ENCODE measurements around the gene ADARB2. TPM values are rescaled to one million over a fixed set of nuclear protein-coding genes. Genes with fewer than 3 reads are reported as not detected.

ADARB2 gene
- total and polyA plus RNA-seq, 4 donors, result 0.22 to 1.3 (median 0.55) TPM

DNA sequence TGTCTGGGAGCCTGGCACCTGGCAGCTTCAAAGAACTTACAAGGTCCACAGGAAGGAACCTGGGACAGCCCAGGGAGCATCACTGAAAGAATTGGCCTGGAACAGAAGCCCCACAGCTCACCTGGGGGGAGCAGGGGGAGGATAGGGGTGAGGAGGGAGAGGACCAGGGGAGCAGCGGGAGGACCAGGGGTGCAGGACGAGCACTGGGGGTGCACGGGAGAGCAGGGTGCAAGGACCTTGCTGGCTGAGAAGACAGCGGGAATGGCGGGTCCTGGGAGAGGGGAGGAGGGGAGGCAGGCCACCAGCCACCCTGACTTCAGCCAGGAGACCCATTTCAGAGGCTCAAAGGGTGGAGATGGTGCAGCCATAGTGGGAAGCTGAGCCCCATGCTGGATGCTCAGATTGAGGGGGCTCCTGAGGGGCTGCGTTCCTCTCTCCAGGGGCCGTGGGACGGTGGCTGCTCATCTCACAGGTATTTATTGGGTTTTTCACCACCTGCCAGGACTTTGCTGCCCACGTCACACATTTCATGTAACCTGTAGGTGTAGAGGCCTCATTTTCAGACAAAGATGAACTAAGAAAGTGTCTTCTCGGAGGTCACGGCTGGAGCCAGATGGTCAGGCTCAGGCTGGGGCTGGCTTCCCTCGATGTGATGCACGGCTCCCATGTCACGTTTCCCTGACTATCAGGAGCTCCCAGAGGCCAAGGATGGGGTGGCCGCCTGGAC is 571.1 kb downstream of the ADARB2 start:
- whole genome bisulfite sequencing, 2 donors, result 89 to 90% methylated on average over 15 of the region's 15 CpGs
- Histone ChIP-seq H3K36me3 (ENCODE audit: control insufficient read depth in 4 of 4, insufficient read depth in 4 of 4, low read length in 4 of 4) (no peaks in the 10 kb centered on the region), H3K9ac (ENCODE audit: insufficient read depth in 1 of 2, low read length in 2 of 2) (no peak overlapping the region), H3K27ac (ENCODE audit: low read depth in 1 of 2, low read length in 1 of 2) (no peak overlapping the region), H3K9me3 (ENCODE audit: control insufficient read depth in 4 of 4, insufficient read depth in 3 of 4, low read length in 3 of 4) (peaks cover 0 to 1% (median 0%) of the 10 kb centered on the region in 4 donors), H3K27me3 (ENCODE audit: control insufficient read depth in 3 of 3, insufficient read depth in 3 of 3, low read length in 2 of 3) (peaks cover 0 to 3% (median 0%) of the 10 kb centered on the region in 3 donors), H3K4me3 (no peak overlapping the region), H3K4me1 (ENCODE audit: control insufficient read depth in 5 of 5, insufficient read depth in 5 of 5, low read length in 5 of 5) (peaks cover 0 to 3% (median 0%) of the 10 kb centered on the region in 5 donors)
- TF ChIP-seq CTCF (IDR thresholded peaks at IDR 0.05; ENCODE audit: control extremely low read depth, extremely low read depth), result no peak
- DNase-seq, result no peak
- no peak for ATAC-seq (ENCODE audit: insufficient read depth, low FRiP score)

- Histone ChIP-seq H3K27ac (ENCODE audit: low read depth in 1 of 2, low read length in 1 of 2) (no peak overlapping the region), H3K4me1 (ENCODE audit: control insufficient read depth in 5 of 5, insufficient read depth in 5 of 5, low read length in 5 of 5) (no peaks in the 10 kb centered on the region), H3K36me3 (ENCODE audit: control insufficient read depth in 4 of 4, insufficient read depth in 4 of 4, low read length in 4 of 4) (no peaks in the 10 kb centered on the region), H3K9ac (ENCODE audit: insufficient read depth in 1 of 2, low read length in 2 of 2) (no peak overlapping the region), H3K4me3 (no peak overlapping the region), H3K27me3 (ENCODE audit: control insufficient read depth in 3 of 3, insufficient read depth in 3 of 3, low read length in 2 of 3) (no peaks in the 10 kb centered on the region), H3K9me3 (ENCODE audit: control insufficient read depth in 4 of 4, insufficient read depth in 3 of 4, low read length in 3 of 4) (peaks cover 0 to 3% (median under 1%) of the 10 kb centered on the region in 4 donors)
- DNase-seq (no peak), ATAC-seq (ENCODE audit: insufficient read depth, low FRiP score) (no peak)
- TF ChIP-seq CTCF (IDR thresholded peaks at IDR 0.05; ENCODE audit: control extremely low read depth, extremely low read depth), result no peak
- 70 to 76% methylated on average over 5 of the region's 5 CpGs for WGBS, 2 donors
Measured at GRCh38 chr10:1163831-1164230, 573.5 kb downstream of the ADARB2 start.

GRCh38 chr10:1163204-1163660 is 574.1 kb downstream of the ADARB2 start:
- no peak for TF ChIP-seq CTCF (IDR thresholded peaks at IDR 0.05; ENCODE audit: control extremely low read depth, extremely low read depth)
- Histone ChIP-seq H3K27ac (ENCODE audit: low read depth in 1 of 2, low read length in 1 of 2) (no peak overlapping the region), H3K36me3 (ENCODE audit: control insufficient read depth in 4 of 4, insufficient read depth in 4 of 4, low read length in 4 of 4) (no peaks in the 10 kb centered on the region), H3K9ac (ENCODE audit: insufficient read depth in 1 of 2, low read length in 2 of 2) (no peak overlapping the region), H3K4me1 (ENCODE audit: control insufficient read depth in 5 of 5, insufficient read depth in 5 of 5, low read length in 5 of 5) (no peaks in the 10 kb centered on the region), H3K27me3 (ENCODE audit: control insufficient read depth in 3 of 3, insufficient read depth in 3 of 3, low read length in 2 of 3) (no peaks in the 10 kb centered on the region), H3K4me3 (no peak overlapping the region), H3K9me3 (ENCODE audit: control insufficient read depth in 4 of 4, insufficient read depth in 3 of 4, low read length in 3 of 4) (peaks cover 0 to 3% (median under 1%) of the 10 kb centered on the region in 4 donors)
- DNase-seq (no peak), ATAC-seq (ENCODE audit: insufficient read depth, low FRiP score) (no peak)
- WGBS, 2 donors, result 90 to 96% methylated on average over 29 of the region's 29 CpGs
